ENCODE measurements around the gene LTK.

GRCh38 chr15:41517895-41518449 is 4.3 kb upstream of the LTK start:
- TF ChIP-seq CTCF (IDR thresholded peaks at IDR 0.05; ENCODE audit: borderline replicate concordance, extremely low read depth, low read length, poor library complexity, severe bottlenecking) (no peak), EZH2 (IDR thresholded peaks at IDR 0.05; ENCODE audit: borderline replicate concordance, low read depth, low read length, severe bottlenecking) (no peak)
